Measurements from ENCODE around the gene ANKLE2. TPM values are rescaled to one million over a fixed set of nuclear protein-coding genes. Genes with fewer than 3 reads are reported as not detected.
"Not testable (repeated sequence)": the region's sequence is repeated elsewhere in the genome, so short reads cannot be mapped to it uniquely, and the experiment has no call there.

Gene ANKLE2
- total RNA-seq, 1 experiment from 2014 or later = 80.3 TPM

- Histone ChIP-seq H3K79me2 (ENCODE audit: insufficient read depth, low read length) (peaks cover 13% of the 10 kb centered on the region; the same call in 1 of the 2 replicates), H2AK5ac (ENCODE audit: insufficient read length, low read length) (no peak overlapping the region), H4K5ac (ENCODE audit: insufficient read length, low read depth, low read length) (no peak overlapping the region), H3K4me1 (ENCODE audit: insufficient read depth, low read length) (no peaks in the 10 kb centered on the region), H3K27ac (ENCODE audit: insufficient read length, low read depth, low read length) (no peak overlapping the region), H3K23ac (ENCODE audit: insufficient read length, low read depth, low read length) (no peak overlapping the region), H3K4me2 (ENCODE audit: insufficient read depth, insufficient read length, low read length) (no peak overlapping the region), H2BK12ac (ENCODE audit: insufficient read length, low read depth, low read length) (no peak overlapping the region), H3K4ac (ENCODE audit: low read depth, low read length) (no peak overlapping the region), H3T11ph (ENCODE audit: low read length) (no peak overlapping the region), H4K91ac (ENCODE audit: insufficient read length, low read depth, low read length) (no peak overlapping the region), H3K9ac (ENCODE audit: extremely low read depth, insufficient read length, low read length) (no peak overlapping the region), H2BK15ac (ENCODE audit: low read depth, low read length) (no peak overlapping the region), H3K14ac (ENCODE audit: insufficient read depth, low read length) (no peak overlapping the region), H3K18ac (ENCODE audit: insufficient read length, low read depth, low read length) (no peak overlapping the region), H4K20me1 (ENCODE audit: control insufficient read depth, insufficient read depth, insufficient read length) (no peaks in the 10 kb centered on the region), H3K79me1 (ENCODE audit: insufficient read depth, low read depth, low read length, poor library complexity, severe bottlenecking) (peaks cover 12% of the 10 kb centered on the region), H3K23me2 (ENCODE audit: insufficient read length, low read depth, low read length, poor library complexity, severe bottlenecking) (no peaks in the 10 kb centered on the region), H3K27me3 (ENCODE audit: insufficient read depth, low read length) (no peaks in the 10 kb centered on the region), H3K9me3 (ENCODE audit: control insufficient read depth, low read depth, low read length) (no peaks in the 10 kb centered on the region), H2BK5ac (ENCODE audit: insufficient read length, low read length) (no peak overlapping the region), H3K56ac (ENCODE audit: insufficient read length, low read depth, low read length) (no peak overlapping the region), H2AFZ (ENCODE audit: low read length) (no peak overlapping the region), H2BK120ac (ENCODE audit: low read depth, low read length, poor library complexity, severe bottlenecking) (no peak overlapping the region), H4K8ac (replicated peaks; ENCODE audit: insufficient read length, low read depth, low read length) (no peak overlapping the region), H2BK20ac (ENCODE audit: low read depth, low read length, poor library complexity, severe bottlenecking) (no peak overlapping the region)
- Mint-ChIP-seq H3K27me3 (ENCODE audit: low read depth) (no peaks in the 10 kb centered on the region), H3K4me3 (no peak overlapping the region), H3K27ac (no peak overlapping the region), H3K36me3 (ENCODE audit: insufficient read depth in 1 of 3, low read depth in 3 of 3) (peaks cover 23 to 73% (median 53%) of the 10 kb centered on the region in 3 experiments; a peak in 6 of 7 replicates), H3K4me1 (no peaks in the 10 kb centered on the region), H3K9me3 (no peaks in the 10 kb centered on the region)
- no CpG with 5 or more reads among the region's 14 CpGs for WGBS (ENCODE audit: extremely low coverage, insufficient read length, low lambda C conversion rate)
- no peak for DNase-seq
- TF ChIP-seq CTCF (conservative IDR thresholded peaks at IDR 0.05) = peak; percentile 30; the same call in 2 of the 3 replicates
Measured at GRCh38 chr12:132754160-132754932, 7.3 kb downstream of the ANKLE2 start.

- not testable (repeated sequence) for H3K4me3 Mint-ChIP-seq; H3K4ac ChIP-seq (ENCODE audit: low read depth, low read length); H3K23me2 ChIP-seq (ENCODE audit: insufficient read length, low read depth, low read length, poor library complexity, severe bottlenecking); H3K27ac ChIP-seq (ENCODE audit: insufficient read length, low read depth, low read length); H4K8ac ChIP-seq (replicated peaks; ENCODE audit: insufficient read length, low read depth, low read length); H4K5ac ChIP-seq (ENCODE audit: insufficient read length, low read depth, low read length); H2AK5ac ChIP-seq (ENCODE audit: insufficient read length, low read length); H2BK15ac ChIP-seq (ENCODE audit: low read depth, low read length); H3K18ac ChIP-seq (ENCODE audit: insufficient read length, low read depth, low read length); DNase-seq; H3K23ac ChIP-seq (ENCODE audit: insufficient read length, low read depth, low read length); H2BK120ac ChIP-seq (ENCODE audit: low read depth, low read length, poor library complexity, severe bottlenecking); H3K9me3 Mint-ChIP-seq; H4K91ac ChIP-seq (ENCODE audit: insufficient read length, low read depth, low read length); H4K20me1 ChIP-seq (ENCODE audit: control insufficient read depth, insufficient read depth, insufficient read length); H2BK12ac ChIP-seq (ENCODE audit: insufficient read length, low read depth, low read length); H3K9me3 ChIP-seq (ENCODE audit: control insufficient read depth, low read depth, low read length); H3K27ac Mint-ChIP-seq; H2BK5ac ChIP-seq (ENCODE audit: insufficient read length, low read length); H3K14ac ChIP-seq (ENCODE audit: insufficient read depth, low read length); H3K9ac ChIP-seq (ENCODE audit: extremely low read depth, insufficient read length, low read length); H2BK20ac ChIP-seq (ENCODE audit: low read depth, low read length, poor library complexity, severe bottlenecking); H3K4me2 ChIP-seq (ENCODE audit: insufficient read depth, insufficient read length, low read length); H3K79me1 ChIP-seq (ENCODE audit: insufficient read depth, low read depth, low read length, poor library complexity, severe bottlenecking); H3K4me1 Mint-ChIP-seq; H2AFZ ChIP-seq (ENCODE audit: low read length); H3K56ac ChIP-seq (ENCODE audit: insufficient read length, low read depth, low read length); H3K4me1 ChIP-seq (ENCODE audit: insufficient read depth, low read length); H3T11ph ChIP-seq (ENCODE audit: low read length); H3K27me3 ChIP-seq (ENCODE audit: insufficient read depth, low read length); H3K79me2 ChIP-seq (ENCODE audit: insufficient read depth, low read length); H3K27me3 Mint-ChIP-seq (ENCODE audit: low read depth)
- WGBS (ENCODE audit: extremely low coverage, insufficient read length, low lambda C conversion rate) = no CpG with 5 or more reads among the region's 7 CpGs
- peaks cover 28 to 79% (median 54%) of the 10 kb centered on the region in 3 experiments; a peak in 6 of 7 replicates for H3K36me3 Mint-ChIP-seq (ENCODE audit: insufficient read depth in 1 of 3, low read depth in 3 of 3)
Measured at GRCh38 chr12:132753670-132754069, 8.0 kb downstream of the ANKLE2 start.
